Measurements from ENCODE around the gene FKBP6. TPM values are rescaled to one million over a fixed set of nuclear protein-coding genes. Genes with fewer than 3 reads are reported as not detected.
"Not testable (repeated sequence)": the region's sequence is repeated elsewhere in the genome, so short reads cannot be mapped to it uniquely, and the experiment has no call there.

FKBP6 gene
- not detected in 2 replicates for total RNA-seq (2014; rRNA removed; shearing (Covaris generic))

- DNase-seq (ENCODE audit: low spot score), result not testable (repeated sequence)
These were observed at the start of gene FKBP6, which contains the start of gene TRIM50 for GRCh38 chr7:73327922-73328321. Gene FKBP6, plus strand, starts transcription at chr7:73328161. Its CDS starts 268 bp downstream, at chr7:73328429. Gene TRIM50, minus strand, starts transcription at chr7:73328082. Its CDS starts 3,295 bp downstream, at chr7:73324787.

DNA sequence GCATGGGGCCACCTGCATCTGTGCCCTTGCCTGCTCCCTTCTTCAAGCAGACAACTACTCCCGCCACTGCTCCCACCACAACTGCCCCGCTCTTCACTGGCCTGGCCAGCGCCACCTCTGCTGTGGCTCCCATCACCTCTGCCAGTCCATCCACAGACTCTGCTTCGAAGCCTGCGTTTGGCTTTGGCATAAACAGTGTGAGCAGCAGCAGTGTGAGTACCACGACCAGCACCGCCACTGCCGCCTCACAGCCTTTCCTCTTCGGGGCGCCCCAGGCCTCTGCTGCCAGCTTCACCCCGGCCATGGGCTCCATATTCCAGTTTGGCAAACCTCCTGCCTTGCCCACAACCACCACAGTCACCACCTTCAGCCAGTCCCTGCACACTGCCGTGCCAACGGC is 30.7 kb upstream of the FKBP6 start:
- not testable (repeated sequence) for DNase-seq (ENCODE audit: low spot score)

- not testable (repeated sequence) for DNase-seq (ENCODE audit: low spot score)
These were observed 30.3 kb upstream of the FKBP6 start for GRCh38 chr7:73297706-73298105.

- DNase-seq (ENCODE audit: low spot score), result not testable (repeated sequence)
These were observed 28.1 kb upstream of the FKBP6 start for GRCh38 chr7:73299812-73300211.

GRCh38 chr7:73301108-73301507 is 26.9 kb upstream of the FKBP6 start:
- DNase-seq (ENCODE audit: low spot score), result not testable (repeated sequence)

GRCh38 chr7:73302846-73303245 is 25.1 kb upstream of the FKBP6 start:
- not testable (repeated sequence) for DNase-seq (ENCODE audit: low spot score)

DNA sequence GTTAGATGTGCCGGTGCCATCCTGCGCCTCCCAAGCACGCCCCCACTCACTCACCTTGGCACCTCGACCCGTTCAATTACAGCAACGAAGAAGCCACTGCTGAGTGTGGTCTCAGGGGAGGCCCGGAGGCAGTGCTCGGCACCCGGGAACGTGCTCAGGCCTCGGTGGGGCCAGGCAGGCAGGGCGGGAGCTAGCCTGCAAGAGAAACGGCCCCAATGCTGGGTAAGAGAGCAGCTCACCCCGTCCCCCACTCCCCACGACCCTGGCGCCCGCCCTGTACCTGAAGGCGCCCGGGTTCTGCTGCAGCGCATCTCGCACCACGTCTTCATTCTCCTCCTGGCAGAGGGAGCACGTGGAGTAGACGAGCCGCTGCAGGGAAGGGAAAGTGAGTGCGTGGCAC is 24.4 kb upstream of the FKBP6 start:
- DNase-seq (ENCODE audit: low spot score), result no peak

- no peak for DNase-seq (ENCODE audit: low spot score)
These were observed 23.9 kb upstream of the FKBP6 start for GRCh38 chr7:73304071-73304470.

DNA sequence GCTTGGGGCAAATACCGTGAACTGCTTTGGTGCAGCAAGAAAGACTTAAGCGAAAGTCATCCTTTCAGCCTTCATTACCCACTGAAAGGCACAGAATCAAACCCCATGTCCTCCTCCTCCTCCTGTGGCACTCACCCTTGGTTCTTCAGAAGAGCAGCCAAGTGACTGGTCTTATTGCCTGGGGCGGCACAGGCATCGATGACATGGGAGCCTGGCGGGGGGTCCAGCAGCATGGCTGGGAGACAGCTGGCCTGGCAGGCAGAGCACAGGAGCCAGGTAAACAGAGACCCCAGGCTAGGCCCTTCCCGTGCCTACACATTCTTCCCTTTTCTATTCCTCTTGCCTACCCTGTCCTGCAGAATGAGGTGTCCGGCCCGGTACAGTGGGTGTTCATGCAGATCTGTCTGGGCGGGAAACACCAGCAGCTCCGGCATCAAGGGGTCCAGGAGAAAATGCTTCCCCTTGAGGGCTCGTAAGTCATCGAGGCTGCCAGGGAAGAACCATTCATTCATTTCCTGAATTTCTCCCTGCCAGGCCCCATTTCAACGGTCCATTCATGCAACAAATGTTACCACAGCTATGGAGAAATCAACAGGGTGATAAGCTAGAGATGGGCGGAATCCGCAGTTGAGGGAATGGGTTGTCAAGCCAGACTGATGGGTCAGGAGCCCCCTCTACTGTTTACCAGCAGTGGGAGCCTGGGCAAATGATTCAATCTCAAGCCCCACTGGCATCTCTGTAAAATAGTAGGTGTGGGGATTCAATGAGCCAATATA is 23.2 kb upstream of the FKBP6 start:
- peak; percentile 20 for DNase-seq (ENCODE audit: low spot score)

GRCh38 chr7:73307436-73307835 is 20.5 kb upstream of the FKBP6 start:
- DNase-seq (ENCODE audit: low spot score), result no peak

- no peak for DNase-seq (ENCODE audit: low spot score)
These were observed 19.8 kb upstream of the FKBP6 start for GRCh38 chr7:73308074-73308664.

GRCh38 chr7:73308665-73309214 is 19.2 kb upstream of the FKBP6 start, which contains the start of gene NSUN5:
Gene NSUN5, minus strand, starts transcription at chr7:73308826. Its CDS starts 36 bp downstream, at chr7:73308790.
- no peak for DNase-seq (ENCODE audit: low spot score)

GRCh38 chr7:73311421-73311820 is 16.5 kb upstream of the FKBP6 start:
- DNase-seq (ENCODE audit: low spot score), result peak; percentile 78

DNA sequence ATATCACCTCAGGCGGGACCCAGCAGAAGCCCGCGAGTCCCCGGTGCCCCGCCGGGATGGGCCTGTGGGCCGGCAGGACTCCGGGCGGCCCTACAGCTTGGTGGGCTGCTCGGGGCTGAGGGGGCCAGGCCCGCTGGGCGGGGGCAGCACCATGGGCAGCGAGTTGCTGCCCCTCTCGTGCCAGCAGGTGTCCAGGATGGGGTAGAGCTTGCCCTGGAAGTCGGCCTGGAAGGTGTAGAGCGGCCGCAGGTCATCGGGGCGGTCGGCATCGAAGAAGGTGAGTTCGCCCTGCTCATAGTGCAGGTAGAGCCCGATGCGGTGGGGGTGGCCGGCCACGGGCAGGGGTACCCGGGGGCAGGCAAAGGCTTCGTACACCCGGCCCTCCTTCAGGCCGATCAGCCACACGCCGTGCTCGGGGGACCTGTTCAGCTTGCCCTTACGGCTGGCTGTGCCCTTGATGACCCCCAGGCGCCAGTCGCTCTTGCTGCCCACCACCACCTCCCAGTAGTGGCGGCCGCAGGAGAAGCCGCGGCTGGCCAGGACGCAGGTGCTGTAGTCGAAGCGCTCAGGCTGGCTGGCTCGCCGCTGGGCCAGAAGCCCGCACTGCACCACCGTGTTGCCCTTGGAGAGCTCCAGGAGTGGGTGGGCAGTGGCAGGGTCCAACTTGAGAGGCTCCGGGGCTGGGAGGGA is 15.0 kb upstream of the FKBP6 start:
- DNase-seq (ENCODE audit: low spot score), result no peak

- DNase-seq (ENCODE audit: low spot score), result no peak
These were observed 14.4 kb upstream of the FKBP6 start for GRCh38 chr7:73313521-73313906.

- no peak for DNase-seq (ENCODE audit: low spot score)
These were observed 13.7 kb upstream of the FKBP6 start for GRCh38 chr7:73314271-73314670.

DNA sequence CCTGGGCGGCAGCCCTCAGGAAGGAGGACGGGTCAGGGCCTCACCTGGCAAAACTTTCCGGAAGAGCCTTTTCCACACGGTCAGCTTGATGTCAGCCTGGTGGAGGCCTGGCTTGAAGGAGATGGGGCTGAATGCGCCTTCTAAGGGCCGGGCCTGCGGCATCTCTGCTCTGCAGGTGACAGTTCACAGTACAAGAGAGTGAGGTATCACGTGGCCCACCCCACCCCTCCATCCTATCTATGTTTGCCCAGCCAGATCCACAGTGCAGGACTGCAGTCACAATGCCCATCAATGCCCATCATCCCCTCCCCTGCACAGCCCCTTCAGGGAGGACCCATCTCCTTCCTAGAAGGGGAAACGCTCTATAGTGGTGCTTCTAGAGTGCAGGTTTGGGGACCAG is 11.4 kb upstream of the FKBP6 start:
- DNase-seq (ENCODE audit: low spot score), result no peak

GRCh38 chr7:73318656-73319204 is 9.2 kb upstream of the FKBP6 start:
- DNase-seq (ENCODE audit: low spot score), result not testable (repeated sequence)

GRCh38 chr7:73319541-73319940 is 8.4 kb upstream of the FKBP6 start:
- DNase-seq (ENCODE audit: low spot score), result not testable (repeated sequence)

DNA sequence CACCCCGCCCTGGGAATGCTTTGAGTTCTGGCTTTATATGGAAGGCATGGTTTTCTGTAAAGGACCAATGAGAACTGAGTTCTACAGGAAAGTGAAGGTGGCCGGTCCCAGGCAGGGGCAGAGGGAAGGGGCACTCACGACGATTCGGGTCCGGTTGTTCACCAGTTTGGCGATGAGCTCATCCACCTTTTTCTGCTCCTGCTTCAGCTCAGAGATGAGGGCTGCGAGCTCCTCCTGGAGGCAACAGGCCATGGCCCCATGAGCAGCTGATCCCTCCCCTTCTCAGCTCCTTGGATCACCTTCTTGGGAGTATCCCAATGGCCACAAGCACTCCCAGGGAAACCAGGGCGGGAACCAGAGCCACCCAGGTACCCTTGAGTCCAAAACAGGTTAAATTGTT is 8.0 kb upstream of the FKBP6 start:
- not testable (repeated sequence) for DNase-seq (ENCODE audit: low spot score)

DNA sequence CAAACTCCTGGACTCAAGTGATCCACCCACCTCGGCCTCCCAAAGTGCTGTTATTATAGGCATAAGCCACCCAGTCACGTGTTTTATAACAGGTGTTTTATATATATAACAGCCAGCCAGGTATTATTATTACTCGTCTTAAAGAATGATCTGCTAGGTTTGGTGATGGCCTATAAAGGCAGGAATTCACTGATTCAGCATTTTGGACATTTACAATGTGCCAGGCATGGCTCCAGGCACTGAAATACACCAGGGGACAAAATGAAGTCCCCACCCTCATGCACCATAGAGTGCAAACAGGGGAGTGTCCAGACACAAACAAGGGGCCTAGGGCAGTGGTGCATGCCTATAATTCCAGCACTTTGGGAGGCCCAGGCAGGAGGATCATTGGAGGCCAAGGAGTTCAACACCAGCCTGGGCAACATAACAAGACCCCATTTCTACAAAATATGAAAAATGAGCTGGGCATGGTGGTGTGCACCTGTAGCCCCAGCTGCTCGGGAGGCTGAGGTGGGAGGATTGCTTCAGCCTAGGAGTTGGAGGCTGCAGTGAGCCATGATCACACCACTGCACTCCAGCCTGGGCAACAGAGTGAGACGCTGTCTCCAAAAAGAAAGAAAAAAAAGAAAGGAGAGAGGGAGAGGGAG is 4.4 kb upstream of the FKBP6 start:
- not testable (repeated sequence) for DNase-seq (ENCODE audit: low spot score)

Data from A172 (cell line).